NCI-H2107 treated with DMSO at 0.1 percent for 48 hours (cell line): ENCODE data around the gene AR.

Source experiments
- DNase-seq: peaks from one replicate; lab custom pipeline; 2025; ENCODE audit not compliant: unreplicated experiment; lab: John Stamatoyannopoulos, UW

The AR gene

GRCh38 chrX:67543818-67544217 lies at the start of gene AR:
Gene AR, plus strand, starts transcription at chrX:67544021. Its CDS starts 1,126 bp downstream, at chrX:67545147.
- no peak for DNase-seq

- no peak for DNase-seq
Measured at GRCh38 chrX:67500617-67501016, 43.2 kb upstream of the AR start.

- no peak for DNase-seq
Measured at GRCh38 chrX:67503004-67503403, 40.8 kb upstream of the AR start.

- no peak for DNase-seq
Measured at GRCh38 chrX:67503453-67503852, 40.4 kb upstream of the AR start.

GRCh38 chrX:67520671-67521070 lies 23.1 kb upstream of the AR start:
- no peak for DNase-seq

GRCh38 chrX:67523002-67523681 lies 20.7 kb upstream of the AR start:
- no peak for DNase-seq

- DNase-seq, result no peak
Measured at GRCh38 chrX:67523932-67524331, 19.9 kb upstream of the AR start.

- no peak for DNase-seq
Measured at GRCh38 chrX:67524428-67524827, 19.4 kb upstream of the AR start.

- DNase-seq, result no peak
Measured at GRCh38 chrX:67524950-67525691, 18.7 kb upstream of the AR start.

- no peak for DNase-seq
Measured at GRCh38 chrX:67536564-67536963, 7.3 kb upstream of the AR start.

- no peak for DNase-seq
Measured at GRCh38 chrX:67538383-67538782, 5.4 kb upstream of the AR start.

GRCh38 chrX:67544281-67545035 lies 637 bp downstream of the AR start:
- no peak for DNase-seq

- no peak for DNase-seq
Measured at GRCh38 chrX:67545036-67545821, 1.4 kb downstream of the AR start.

GRCh38 chrX:67545893-67546495 lies 2.2 kb downstream of the AR start:
- no peak for DNase-seq

- no peak for DNase-seq
Measured at GRCh38 chrX:67546496-67547423, 2.9 kb downstream of the AR start.

- no peak for DNase-seq
Measured at GRCh38 chrX:67555578-67556203, 11.9 kb downstream of the AR start.

- no peak for DNase-seq
Measured at GRCh38 chrX:67558267-67558666, 14.4 kb downstream of the AR start.

GRCh38 chrX:67563469-67564448 lies 19.9 kb downstream of the AR start:
- no peak for DNase-seq
